SW480 (cell line): ENCODE measurements around the gene TRAK1.
A peak's percentile ranks its signal among the peaks of the same experiment; 100 is the strongest.

Experiments used
- DNase-seq: peaks from one replicate; pipeline ENCODE4 v3.0.0-alpha.2; 2016; ENCODE audit warnings: low spot score

TRAK1 gene

DNA sequence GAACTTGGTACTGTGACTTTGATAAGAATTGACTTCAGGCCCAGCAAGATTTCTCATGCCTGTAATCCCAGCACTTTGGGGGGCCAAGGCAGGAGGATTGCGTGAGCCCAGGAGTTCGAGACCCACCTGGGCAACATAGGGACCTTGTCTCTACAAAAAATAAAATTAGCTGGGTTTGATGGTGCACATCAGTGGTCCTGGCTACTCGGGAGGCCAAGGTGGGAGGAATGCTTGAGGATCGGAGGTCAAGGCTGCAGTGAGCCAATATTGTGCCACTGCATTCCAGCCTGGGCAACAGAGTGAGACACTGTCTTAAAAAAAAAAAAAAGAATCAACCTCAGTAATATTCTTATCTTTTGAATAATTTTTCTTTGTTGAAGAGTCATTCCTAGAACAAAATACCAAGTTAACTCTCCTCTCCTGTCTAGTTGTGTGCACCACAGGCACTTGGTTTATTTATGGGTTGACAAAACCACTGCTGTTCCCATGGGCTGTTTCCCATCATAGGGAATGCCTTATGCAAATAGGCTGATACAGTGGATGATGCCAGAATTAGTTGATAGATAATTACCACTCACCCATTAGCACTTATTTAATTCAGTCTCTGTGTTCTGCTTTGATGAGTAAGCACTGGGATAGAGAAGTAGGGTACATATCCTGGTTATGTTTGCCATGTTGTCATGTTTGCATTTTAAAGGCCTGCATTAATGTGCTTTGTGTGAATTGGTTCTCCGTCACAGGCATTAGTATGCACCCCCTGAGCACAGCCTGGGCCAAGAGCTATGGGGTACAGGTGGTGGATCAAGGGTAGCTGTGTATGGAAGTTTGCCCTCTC lies 32.9 kb downstream of the TRAK1 start:
- DNase-seq, result no peak

DNA sequence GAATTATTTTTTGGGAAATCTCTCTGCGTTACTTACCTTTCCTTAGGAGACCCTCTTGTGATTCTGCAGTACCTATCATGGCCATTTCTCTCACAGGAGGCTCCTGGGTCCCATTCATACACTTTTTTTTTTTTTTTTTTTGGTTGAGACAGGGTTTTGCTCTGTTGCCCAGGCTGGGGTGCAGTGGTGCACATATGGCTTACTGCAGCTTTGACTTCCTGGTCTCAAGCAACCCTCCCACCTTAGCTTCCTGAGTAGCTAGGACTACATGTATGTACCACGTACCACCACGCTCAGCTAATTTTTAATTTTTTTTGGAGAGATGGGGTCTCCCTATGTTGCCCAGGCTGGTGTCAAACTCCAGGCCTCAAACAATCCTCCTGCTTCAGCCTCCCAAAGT lies 36.1 kb downstream of the TRAK1 start:
- no peak for DNase-seq

DNA sequence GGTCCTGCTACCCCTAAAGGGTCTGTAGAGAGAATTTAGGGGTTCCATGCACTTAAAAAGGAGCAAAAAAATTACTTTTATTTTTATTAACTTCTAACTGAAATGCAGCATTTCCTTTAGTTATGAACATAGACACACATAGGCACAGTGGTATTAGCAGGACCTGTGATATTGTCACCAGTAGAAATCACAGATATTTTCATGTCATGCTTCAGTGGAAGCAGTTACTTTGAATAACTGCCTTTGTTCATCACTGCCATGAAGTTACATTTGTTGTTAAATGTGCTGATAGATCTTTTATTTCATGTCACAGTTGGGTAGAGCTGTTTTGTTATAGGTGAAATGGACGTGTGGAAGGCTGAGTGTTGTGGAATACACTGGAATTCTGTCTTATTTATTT lies 37.4 kb downstream of the TRAK1 start:
- DNase-seq, result no peak

DNA sequence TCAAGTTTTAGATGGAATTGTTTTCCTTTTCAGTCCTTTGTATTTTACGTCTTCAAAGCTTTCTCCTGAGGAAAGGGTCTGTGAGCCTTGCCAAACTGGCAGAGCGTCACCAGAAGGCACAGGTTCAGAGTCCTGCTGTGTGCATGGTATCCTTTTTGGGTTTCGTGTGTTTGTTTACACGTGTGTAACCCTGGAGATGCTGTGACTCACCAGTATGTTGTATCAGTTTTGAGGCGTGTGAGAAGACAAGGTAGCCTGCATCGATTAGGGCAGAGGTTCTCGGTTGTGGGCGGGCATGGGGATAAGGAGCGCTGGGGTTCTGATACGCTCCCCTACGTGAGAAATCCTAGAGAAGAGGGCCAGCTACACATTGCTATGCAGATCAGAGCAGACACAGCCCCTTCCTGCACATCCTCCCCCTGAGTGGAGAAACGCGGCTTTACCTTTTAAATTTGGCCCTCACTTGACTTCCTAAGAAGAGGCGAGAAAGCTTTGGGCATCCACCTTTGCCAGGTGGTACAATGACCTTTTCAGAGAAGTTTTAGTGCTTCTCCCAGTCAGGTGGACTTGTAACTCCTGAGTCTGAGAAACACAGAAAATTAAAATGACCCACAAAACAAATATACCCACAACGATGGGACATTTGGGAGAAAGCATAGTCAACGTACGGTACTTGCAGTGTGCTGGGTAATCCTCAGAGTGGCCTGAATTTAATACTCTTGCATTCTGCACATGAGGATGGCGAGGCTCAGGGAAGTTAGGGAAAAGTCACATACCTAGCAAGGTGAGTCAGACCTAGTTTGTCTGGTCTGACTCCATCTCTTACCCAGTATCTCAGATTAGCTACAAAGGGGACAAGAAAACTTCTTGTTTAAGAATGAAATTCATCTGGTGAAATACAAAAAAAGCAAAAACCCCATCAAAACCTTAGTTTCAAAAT lies 38.1 kb downstream of the TRAK1 start:
- no peak for DNase-seq

DNA sequence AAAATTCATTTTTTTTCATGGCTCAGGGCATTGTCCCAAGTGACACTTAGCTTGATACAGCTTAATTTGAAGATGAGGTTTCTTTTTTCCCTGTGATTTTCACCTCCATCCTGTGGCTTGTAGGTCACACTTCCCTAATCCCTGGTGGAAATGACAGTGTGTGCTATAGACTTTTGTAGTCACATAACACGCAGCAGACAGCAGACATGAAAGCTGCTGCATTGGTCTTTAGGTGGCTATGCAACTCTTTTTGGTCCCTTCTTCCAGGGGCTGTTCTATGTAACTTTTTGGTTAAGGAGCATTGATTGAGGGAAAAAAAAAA lies 38.8 kb downstream of the TRAK1 start:
- DNase-seq, result no peak

DNA sequence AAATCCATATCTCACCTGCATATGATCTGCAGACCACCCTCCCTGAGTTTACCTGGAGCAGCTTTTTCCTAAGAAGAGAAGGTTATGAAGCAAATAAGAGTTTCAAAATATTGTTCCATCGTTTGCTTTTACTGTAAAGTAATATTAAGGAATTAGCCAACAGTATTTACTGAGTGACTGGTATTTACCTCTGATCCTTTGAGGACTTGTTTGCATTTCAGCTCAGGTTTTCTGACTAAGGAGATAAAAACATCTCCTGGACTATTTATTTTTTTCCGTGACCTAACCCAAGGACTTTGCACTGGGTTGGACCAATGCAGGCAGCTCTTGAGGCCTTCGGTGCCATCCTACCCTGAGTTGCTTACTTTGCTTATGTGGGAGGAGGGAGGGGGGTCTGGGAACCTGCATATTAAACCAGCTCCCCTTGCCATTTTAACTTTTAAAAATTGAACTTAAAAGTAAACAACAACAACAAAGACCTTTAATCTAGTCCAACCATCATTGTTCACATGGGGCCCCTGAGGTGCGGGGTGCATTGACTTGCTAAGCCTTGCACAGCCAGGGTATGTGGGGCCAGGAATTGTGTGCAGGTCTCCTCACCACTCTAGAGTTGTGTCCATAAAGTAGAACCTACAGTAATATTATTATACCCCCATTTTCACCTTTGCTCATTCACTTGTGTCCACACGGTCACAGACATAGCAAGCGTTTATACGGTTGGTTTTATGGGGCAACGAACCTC lies 39.3 kb downstream of the TRAK1 start:
- DNase-seq, result no peak

DNA sequence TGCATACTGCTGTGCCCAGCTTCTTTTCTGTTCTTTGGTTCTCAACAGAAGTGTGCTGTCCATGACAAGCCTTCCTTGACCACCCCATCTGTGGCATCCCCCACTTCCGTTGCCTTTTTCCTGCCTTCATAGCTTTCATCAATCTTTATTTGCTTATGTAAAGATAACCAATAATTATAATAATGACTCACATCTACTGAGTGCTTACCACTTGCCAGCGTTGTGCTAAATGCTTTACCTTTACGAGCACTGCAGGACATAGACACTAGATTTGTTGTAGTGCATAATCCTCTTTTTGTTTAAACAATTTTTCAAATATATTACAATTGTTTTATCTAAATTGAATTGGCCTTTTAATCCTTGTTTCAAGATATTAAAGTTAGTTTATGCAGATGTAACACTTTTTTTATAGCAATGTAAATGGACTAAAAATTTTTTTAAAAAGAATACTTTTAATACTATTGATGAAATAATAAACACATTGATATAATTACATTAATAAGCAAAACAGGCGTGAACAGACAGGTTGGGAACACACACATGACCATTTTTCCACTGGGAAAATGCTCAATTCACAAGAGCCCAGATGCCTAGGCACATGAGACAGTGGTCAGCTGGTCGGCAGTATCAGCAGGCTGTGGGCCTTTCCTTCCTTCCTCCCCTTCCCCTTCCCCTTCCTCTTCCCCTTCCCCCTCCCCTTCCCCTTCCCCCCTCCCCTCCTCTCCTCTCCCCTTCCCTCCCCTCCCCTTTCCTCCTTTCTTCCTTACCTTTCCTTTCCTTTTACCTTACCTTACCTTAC lies 42.5 kb downstream of the TRAK1 start:
- no peak for DNase-seq

DNA sequence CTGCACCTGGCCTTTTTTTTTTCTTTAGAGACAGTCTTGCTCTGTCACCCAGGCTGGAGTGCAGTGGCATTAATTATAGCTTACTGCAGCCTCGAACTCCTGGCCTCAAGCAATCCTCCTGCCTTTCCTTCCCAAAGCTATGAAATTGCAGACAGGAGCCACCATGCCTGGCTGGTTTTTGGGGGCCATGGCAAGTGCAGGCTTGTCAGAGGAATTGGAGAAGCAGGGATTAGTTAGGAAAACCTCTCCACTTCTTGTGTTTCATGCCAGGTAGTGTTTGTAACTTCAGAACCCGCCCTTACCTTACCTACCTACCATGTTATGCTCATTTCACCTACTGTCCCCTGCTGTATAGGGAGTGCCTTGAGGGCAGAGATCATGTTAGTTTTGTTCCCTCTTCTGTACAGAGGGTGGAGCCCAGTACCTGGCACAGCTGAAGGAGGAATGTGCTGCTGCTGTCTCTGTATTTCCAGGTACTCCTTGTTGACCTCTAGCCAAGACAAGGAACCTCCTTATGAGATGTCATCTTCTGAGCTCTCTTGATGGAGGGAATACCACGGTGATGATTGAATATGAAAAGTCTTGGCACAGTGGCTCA lies 43.8 kb downstream of the TRAK1 start:
- no peak for DNase-seq

DNA sequence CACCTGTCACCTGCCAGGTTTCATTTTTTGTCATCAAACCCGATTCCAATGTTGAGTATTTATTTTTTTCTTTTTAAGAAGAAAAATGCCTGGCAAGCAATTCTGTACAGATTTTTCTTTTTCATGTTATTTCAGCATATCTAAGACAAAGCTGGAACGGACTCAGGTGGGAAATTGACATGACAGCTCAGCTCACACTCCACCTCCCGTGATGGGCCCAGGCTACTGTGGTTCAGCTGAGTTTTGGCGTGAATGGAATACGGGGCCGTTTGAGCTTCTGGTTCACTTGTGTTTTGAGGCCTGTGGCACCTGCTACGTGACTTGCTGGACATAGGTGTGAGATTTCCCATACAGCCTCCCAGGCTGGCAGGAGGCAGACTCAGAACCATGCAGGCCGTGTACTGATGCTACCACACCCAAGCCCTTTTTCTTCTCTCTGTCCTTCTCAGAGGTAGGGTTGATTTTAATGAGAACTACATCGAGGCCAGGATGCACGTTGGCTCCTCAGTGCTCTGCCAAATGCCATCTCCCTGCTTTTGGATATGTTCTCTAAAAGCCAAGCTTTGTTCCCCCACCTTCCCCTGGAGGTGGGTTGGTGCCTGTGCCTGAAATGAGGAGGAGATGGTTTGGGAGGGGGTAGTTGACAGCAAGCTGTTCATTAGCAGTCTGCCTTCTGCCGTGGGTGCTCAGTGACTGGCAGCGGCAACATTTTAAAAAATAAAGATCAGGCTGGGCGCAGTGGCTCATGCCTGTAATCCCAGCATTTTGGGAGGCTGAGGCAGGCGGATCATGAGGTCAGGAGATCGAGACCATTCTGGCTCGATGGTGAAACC lies 48.7 kb downstream of the TRAK1 start:
- DNase-seq, result no peak

DNA sequence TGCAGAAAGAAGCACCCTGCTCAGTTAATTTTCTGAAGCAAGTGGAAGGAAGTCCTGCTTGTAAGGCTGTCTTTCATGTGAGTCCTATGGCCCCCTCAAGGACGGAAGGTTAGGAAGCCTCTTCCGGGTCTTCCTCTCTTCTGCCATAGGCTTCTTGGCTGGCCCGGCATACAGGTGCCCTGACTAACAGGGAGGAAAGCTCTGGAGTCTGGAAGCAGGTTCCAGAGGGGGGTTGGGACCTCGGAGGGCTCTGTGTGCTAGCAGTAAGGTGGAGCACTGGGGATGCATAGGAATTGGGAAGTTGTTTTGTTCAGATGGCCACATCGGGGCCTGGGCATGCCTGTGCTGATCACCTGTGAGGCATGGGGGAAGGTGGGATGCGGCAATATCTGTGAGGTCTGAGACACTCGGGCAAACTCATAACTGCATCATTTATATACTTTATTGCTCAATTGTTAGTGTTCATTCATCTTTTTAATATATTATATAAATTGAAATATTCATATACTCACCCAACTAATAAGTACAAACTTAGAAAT lies 49.6 kb downstream of the TRAK1 start:
- no peak for DNase-seq

DNA sequence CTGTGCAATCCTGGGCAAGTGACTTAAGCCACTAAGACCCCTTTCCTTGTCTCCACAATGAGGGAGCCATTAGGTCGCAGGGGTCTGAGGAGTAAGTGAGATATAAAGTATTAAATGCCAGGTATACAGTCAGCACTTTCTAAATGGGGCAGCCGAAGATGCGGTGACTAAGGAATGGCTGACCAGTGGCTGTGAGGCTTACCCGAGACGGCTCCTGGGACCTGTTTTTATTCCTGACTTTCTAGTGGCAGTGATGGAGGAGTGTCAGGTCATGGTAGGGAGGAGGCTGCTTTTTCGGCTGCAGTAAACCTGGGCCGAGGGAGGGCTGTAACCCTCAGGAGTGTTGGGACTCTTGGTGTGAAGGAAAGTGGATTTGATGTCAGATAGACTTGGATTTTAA lies 52.3 kb downstream of the TRAK1 start:
- no peak for DNase-seq

DNA sequence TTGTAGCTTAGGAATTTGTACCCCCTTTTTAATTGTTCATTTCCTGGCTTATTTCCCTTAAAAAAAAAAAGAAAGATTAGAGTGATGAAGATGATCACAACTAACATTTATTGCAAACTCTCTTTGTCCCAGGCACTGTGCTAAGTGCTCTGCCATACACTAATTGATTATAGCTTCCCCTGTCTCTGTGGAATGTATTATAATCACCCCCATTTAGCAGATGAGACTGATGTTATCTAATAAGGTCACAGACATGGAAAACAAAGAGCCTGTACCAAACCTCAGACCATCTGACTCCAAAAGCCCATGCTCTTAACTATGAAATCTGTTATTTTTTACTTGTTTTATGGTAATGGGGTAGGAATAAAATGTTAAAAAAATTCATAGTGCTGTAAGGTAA lies 53.1 kb downstream of the TRAK1 start:
- DNase-seq, result no peak

DNA sequence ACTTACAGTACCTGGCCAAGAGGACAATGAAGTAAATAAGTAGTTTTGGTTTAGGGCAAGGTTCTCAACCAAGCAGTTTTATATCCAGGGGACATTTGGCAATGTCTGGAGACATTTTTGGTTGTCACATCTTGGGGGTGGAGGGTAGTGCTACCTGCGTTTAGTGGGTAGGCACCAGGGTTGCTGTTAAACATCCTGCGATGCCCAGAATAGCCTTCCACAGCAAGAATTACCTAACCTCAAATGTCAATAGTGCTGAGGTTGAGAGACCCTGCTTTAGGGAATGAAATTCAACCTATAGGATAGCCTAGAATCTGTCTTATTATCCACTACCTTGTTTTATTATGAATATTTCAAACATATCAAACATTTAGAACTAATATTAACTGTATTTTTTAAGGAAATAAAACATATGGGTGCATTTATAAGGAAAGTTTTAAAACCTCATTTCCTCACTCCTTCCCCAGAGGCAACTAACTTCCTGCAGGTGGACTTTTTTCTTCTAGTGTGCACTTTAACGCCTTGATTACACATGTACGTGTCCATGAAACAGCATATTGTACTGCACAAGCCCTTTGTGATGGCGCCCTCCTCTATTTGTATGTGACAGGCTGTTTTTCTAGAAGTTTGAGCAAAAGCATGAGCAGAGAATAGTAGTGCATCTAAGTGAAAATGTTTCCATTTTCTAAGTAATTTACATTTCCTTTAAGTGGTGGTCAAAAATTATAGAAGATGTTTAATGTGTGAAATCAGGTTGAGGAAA lies 57.1 kb downstream of the TRAK1 start:
- no peak for DNase-seq

DNA sequence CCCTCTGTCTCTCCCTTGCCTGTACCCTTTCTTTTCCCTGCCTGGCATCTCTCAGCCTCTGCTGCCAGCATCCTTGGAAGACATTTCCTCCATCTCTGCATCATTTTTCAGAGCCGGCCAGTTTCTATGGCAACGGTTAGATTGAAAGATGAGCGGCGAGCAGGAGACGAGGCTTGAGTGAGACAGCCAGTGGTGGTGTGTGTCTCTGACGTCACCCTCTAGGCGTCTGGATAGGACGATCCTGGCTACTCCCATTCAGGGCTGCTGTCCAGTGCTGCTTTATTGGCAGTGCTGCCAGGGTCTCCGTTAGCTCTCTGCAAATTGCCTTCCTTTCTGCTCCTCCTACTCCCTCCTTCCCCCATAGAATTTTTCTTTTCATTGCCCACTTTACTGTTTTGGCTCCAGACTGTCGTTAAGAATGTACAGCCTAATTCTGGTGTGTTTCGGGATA lies 57.9 kb downstream of the TRAK1 start:
- no peak for DNase-seq

DNA sequence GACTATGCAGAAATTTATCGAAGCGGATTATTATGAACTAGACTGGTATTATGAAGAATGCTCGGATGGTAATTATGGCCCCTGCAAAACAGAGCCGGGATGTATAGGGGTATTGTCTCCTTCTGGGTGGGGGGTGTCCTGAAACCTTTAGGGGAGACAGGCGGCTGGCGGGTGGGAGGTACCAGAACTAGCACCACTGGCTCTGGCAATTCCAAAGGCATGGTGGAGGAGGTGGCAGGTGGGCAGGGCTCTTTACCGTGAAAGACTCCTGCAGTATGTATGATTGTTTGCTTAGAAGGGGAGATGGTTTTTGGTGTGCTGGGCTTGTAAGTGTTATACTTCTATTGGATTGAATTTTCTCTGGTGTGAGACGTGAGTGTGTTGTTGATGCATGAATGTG lies 58.4 kb downstream of the TRAK1 start:
- DNase-seq, result no peak

DNA sequence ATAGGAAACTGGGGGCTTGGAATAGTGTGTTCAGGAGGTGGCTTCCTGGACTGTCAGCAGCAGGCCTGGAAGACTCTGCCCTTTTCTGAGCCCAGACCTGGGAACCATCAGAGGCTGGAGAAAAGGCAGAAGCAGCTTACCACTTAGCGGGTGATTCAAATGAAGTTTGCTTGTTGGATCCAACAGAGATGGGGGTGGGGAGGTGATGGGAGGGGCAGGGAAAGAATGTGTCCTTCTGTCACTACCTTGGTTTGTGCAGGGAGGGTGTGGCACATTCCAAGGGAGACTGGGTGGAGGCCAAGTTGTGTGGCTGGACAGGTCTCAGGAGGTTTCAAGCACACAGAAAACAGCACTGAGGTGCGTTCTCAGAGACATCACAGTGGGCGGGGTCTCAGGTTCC lies 58.8 kb downstream of the TRAK1 start:
- peak; percentile 72 for DNase-seq

DNA sequence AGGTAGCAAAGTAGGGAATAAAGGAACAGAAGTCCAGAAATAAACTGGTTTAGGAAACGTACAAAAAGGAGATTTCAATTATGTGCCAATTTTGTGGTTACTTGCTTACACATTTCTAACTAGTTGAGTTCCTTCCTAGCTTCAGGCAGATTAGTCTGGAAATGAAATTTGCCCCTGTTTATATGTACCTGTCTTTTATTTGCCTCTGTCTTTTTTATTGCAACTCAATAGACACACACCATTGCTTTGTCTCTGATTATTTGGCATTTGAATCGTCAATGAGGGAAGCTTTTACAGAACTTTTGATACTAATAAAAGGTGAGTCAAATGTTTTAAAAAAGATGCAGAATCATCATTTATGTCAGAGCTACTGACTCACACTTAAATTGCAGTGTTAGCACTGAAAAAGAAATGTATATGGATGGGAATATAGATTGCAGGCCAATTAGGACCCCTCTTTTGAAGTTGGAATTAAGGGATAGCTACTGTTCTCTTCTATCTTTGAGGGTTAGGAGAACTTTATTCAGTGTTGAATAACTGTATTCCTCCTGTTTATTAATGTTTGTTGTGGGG lies 60.5 kb downstream of the TRAK1 start:
- no peak for DNase-seq

DNA sequence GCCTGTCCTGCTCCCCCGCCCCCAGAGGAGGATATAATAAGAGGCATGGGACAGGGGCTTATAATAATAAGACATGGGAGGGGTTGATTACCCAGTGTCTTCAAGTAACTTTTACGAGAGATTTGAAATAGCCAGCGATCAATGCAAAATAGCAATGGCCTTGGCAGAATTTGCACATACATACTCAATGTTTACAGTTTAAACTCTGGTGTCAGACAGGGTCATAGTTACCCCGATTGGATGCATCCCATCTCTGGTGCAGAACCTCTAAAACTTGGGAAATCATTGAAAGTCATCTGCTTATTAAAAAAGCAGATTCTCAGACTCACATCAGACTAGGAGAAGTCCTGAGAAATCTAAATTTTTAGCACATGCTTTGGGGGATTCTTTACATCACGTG lies 61.0 kb downstream of the TRAK1 start:
- DNase-seq, result no peak

DNA sequence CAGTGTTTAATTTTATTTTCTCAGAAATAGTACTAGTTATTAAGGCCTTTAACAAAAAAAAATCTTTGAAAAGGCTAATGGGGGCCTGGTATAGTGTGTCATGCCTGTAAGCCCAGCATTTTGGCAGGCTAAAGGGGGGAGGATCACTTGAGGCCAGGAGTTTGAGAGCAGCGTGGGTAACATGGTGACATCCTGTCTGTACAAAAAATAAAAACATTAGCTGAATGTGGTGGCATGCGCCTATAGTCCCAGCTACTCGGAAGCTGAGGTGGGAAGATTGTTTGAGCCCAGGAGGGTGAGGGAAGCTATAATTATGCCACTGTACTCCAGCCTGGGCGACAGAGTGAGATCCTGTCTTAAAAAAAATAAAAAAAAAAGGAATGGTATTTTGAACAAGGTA lies 61.9 kb downstream of the TRAK1 start:
- no peak for DNase-seq
